Tibial nerve (tissue), 4 donors: ENCODE measurements around the gene VKORC1L1. TPM values are rescaled to one million over a fixed set of nuclear protein-coding genes. Genes with fewer than 3 reads are reported as not detected.
"Not testable (repeated sequence)": the region's sequence is repeated elsewhere in the genome, so short reads cannot be mapped to it uniquely, and the experiment has no call there.

Source experiments
- DNase-seq, 2 donors: peaks; one replicate each; pipeline ENCODE4 v3.0.0-alpha.2; 2019; ENCODE audit warnings: low spot score in 2 of 2
- H3K27ac ChIP-seq, 4 donors: fragments of 200-600 bp; sonication (generic) in 3 of 4; one replicate each; pipeline ENCODE4 v1.5.1; 2017 to 2019; ENCODE audit warnings: mild to moderate bottlenecking in 1 of 4
- H3K27me3 ChIP-seq, 2 donors: fragments of 200-600 bp; sonication (generic) in 1 of 2; one replicate each; pipeline versions ENCODE4 v1.5.1 to v1.6.0; 2017 to 2019
- H3K36me3 ChIP-seq, 3 donors: fragments of 200-600 bp; sonication (generic); one replicate each; pipeline ENCODE4 v1.5.1; 2018 to 2019
- H3K4me1 ChIP-seq, 4 donors: fragments of 200-600 bp; sonication (generic) in 3 of 4; one replicate each; pipeline ENCODE4 v1.5.1; 2017 to 2019
- H3K4me3 ChIP-seq, 4 donors: fragments of 200-600 bp; sonication (generic) in 3 of 4; one replicate each; pipeline ENCODE4 v1.5.1; 2017 to 2019; ENCODE audit warnings: mild to moderate bottlenecking in 1 of 4, moderate library complexity in 1 of 4
- H3K9me3 ChIP-seq, 4 donors: fragments of 200-600 bp; sonication (generic) in 3 of 4; one replicate each; pipeline ENCODE4 v1.5.1; 2017 to 2019
- EP300 ChIP-seq, 2 donors: sonication (generic); formaldehyde crosslinking; IDR thresholded peaks; one replicate each; pipeline ENCODE4 v1.6.1; 2017; ENCODE audit warnings: antibody characterized with exemption in 2 of 2, mild to moderate bottlenecking in 1 of 2
- POLR2A ChIP-seq, 2 donors: fragments of 450-650 bp; IDR thresholded peaks; one replicate each; pipeline ENCODE4 v1.6.1; 2017; ENCODE audit warnings: antibody characterized with exemption in 2 of 2, mild to moderate bottlenecking in 2 of 2, moderate library complexity in 2 of 2
- WGBS, 2 donors: methylation state at CpG; one replicate each; pipeline ENCODE4 v1.1.5; 2018; 5-methylcytosine and 5-hydroxymethylcytosine counted together
- total RNA-seq, 4 donors: library from RNA; depleted of rRNA; stranded (reverse); fragments of >200 nt; gene quantifications; one replicate each; pipeline ENCODE4 v1.1.0, GENCODE V29; 2016
- TF ChIP-seq, protein P1 (sequence below), 5 experiments: fragments of 200-600 bp in 3 of 5; fragments of 450-650 bp in 2 of 5; sonication (generic) in 3 of 5; IDR thresholded peaks; one replicate each; pipeline ENCODE4 v1.5.1; 2016 to 2019; ENCODE audit warnings: antibody characterized with exemption in 5 of 5, mild to moderate bottlenecking in 3 of 5, moderate library complexity in 2 of 5

The VKORC1L1 gene
- total RNA-seq, 4 donors from 2014 or later = 24.1 to 33.7 (median 30.3) TPM

DNA sequence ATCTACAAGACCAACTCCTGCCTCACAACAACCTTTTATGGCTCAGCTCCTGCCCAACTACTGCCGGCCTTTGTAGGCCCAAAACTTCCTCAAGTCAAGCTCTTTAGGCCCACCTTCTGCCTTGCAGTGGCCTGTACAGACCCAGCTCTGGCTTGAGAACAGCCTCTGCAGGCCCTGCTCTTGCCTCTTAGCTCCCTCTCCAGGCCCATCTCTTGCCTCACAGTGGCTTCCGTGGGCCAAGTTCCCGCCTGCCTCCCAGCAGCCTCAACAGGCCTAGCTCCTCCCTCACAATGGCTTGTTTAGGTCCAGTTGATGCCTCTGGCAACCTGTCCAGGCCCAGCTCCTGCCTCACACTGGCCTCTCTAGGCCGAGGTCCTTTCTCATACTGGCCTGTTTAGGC is 32.4 kb upstream of the VKORC1L1 start:
- 90 to 91% methylated on average over 4 of the region's 4 CpGs for WGBS, 2 donors
- H3K4me3 ChIP-seq = no peak overlapping the region
- TF ChIP-seq, protein P1, sequence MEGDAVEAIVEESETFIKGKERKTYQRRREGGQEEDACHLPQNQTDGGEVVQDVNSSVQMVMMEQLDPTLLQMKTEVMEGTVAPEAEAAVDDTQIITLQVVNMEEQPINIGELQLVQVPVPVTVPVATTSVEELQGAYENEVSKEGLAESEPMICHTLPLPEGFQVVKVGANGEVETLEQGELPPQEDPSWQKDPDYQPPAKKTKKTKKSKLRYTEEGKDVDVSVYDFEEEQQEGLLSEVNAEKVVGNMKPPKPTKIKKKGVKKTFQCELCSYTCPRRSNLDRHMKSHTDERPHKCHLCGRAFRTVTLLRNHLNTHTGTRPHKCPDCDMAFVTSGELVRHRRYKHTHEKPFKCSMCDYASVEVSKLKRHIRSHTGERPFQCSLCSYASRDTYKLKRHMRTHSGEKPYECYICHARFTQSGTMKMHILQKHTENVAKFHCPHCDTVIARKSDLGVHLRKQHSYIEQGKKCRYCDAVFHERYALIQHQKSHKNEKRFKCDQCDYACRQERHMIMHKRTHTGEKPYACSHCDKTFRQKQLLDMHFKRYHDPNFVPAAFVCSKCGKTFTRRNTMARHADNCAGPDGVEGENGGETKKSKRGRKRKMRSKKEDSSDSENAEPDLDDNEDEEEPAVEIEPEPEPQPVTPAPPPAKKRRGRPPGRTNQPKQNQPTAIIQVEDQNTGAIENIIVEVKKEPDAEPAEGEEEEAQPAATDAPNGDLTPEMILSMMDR (IDR thresholded peaks at IDR 0.05) = no peak
- TF ChIP-seq EP300 (IDR thresholded peaks at IDR 0.05) (no peak), POLR2A (IDR thresholded peaks at IDR 0.05) (no peak)

DNA sequence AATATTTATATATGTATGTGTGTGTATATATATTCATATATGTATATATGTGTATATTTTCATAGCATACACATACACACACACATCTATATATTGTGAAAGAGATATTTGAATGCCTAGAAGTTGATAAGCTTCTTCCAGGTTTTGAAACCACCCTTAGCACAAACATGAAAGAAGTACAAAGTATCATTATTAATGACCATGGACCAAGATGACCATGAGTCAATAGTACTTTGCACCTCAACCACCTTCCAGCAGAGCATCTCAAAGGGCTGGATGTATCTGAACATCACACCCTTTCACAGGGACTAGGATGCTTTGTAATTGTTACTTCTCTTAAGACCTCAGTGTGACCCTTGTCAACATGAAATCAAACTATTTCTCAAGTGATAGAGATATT is 29.3 kb upstream of the VKORC1L1 start:
- not testable (repeated sequence) for H3K27ac ChIP-seq, H3K4me1 ChIP-seq, H3K4me3 ChIP-seq, H3K27me3 ChIP-seq, DNase-seq, H3K9me3 ChIP-seq, H3K36me3 ChIP-seq

More for the DNA sequence above, 32.4 kb upstream of the VKORC1L1 start:
- Histone ChIP-seq H3K9me3 (no peaks in the 10 kb centered on the region), H3K27ac (no peak overlapping the region), H3K27me3 (no peaks in the 10 kb centered on the region), H3K4me1 (no peaks in the 10 kb centered on the region), H3K36me3 (peaks cover 0 to 18% (median 0%) of the 10 kb centered on the region in 3 donors)
- no peak for DNase-seq

DNA sequence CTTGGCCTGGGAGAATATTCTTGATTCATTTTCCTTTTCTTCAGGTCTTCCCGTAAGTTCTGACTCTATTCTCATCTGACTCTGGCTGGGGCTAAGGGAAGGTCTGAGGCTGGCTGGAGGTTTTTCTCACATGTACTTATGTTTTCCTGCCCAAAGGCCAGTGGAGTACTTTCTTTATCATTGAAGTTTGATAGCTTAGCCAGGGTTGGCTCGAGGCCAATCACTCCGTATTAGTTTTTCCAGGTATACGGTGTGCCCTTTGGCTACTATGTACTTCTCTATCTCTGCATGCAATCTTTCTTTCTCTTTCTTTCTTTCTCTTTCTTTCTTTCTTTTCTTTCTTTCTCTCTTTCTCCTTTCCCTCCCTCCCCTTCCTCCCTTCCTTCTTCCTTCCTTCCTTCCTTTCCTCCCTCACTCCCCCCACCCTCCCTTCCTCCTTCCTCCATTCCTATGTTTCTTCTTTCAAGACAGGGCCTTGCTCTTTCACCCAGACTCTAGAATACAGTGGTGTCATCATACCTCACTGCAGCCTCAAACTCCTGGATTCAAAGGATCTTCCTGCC is 26.8 kb upstream of the VKORC1L1 start:
- Histone ChIP-seq H3K4me1 (no peaks in the 10 kb centered on the region), H3K36me3 (no peaks in the 10 kb centered on the region), H3K9me3 (no peaks in the 10 kb centered on the region), H3K27ac (no peak overlapping the region), H3K27me3 (no peaks in the 10 kb centered on the region), H3K4me3 (no peak overlapping the region)
- DNase-seq = no peak
- WGBS, 2 donors = 79 to 81% methylated on average over 4 of the region's 4 CpGs
- TF ChIP-seq, protein P1 (IDR thresholded peaks at IDR 0.05) = no peak
- TF ChIP-seq EP300 (IDR thresholded peaks at IDR 0.05) = no peak
- no peak for TF ChIP-seq POLR2A (IDR thresholded peaks at IDR 0.05)

DNA sequence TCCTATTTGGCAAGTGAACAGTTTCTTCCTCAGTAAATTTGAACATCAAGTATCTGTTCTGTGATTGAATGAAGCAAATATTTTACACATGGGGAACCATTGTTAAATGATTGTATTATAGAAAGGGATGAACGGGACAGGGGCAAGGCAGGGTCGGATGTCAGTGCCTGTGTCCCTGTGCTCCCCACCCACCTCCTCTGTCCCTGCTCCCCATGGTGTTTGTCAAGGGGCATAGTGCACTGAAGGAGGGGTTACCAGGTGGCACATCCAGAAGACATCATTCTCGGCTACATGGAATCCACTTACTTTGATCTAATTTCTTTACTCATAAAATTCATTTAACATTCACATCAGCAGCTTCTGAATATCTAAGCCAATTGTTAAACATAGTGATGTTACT is 19.4 kb upstream of the VKORC1L1 start:
- H3K9me3 ChIP-seq, H3K27me3 ChIP-seq, H3K27ac ChIP-seq, H3K36me3 ChIP-seq, H3K4me1 ChIP-seq, H3K4me3 ChIP-seq, DNase-seq: not testable (repeated sequence)
- 62 to 70% methylated on average over 3 of the region's 3 CpGs for WGBS, 2 donors

DNA sequence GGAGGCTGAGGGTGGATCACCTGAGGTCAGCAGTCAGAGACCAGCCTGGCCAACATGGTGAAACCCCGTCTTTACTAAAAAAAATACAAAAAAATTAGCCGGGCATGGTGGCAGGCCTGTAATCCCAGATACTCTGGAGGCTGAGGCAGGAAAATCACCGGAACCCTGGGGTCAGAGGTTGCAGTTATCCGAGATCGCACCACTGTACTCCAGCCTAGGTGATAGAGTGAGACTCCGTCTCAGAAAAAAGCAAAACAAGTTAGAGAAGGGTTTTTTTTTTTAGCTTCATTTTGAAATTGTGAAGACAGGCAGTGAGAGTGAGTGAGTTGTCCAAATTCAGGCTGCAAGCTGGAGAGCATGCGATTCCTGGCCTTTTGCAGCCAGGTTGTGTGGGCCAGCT is 19.0 kb upstream of the VKORC1L1 start:
- DNase-seq, H3K27ac ChIP-seq, H3K4me1 ChIP-seq, H3K9me3 ChIP-seq, H3K27me3 ChIP-seq, H3K36me3 ChIP-seq, H3K4me3 ChIP-seq: not testable (repeated sequence)
- WGBS, 2 donors = 83 to 87% methylated on average over 7 of the region's 7 CpGs

DNA sequence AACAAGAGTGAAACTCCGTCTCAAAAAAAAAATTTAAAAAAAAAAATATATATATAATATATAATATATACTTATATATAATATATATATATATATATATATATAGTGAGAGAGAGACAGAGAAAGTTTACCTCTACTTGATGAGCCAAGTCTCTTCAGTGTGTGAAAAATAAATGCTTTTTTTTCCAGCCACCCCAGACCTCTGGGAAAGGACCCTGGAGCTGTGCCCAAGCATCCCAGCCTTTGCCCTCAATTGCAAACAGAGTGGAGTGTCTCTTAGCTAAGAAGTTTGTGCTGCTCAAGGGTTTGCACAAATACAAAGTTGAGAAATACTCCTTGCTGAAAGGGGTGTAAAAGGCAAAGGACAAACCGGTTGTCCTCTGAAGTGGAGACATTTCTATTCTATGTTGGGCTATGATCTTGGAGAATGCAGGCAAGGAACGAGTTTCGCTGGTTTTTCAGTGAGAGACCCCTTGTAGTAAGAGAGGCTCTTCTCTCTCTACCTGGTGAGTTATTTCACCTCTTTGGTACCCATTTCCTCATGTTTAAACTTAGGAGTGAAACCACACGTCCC is 15.5 kb upstream of the VKORC1L1 start:
- peak; percentile 25 to 38 for DNase-seq
- H3K36me3 ChIP-seq, H3K4me3 ChIP-seq, H3K9me3 ChIP-seq, H3K27me3 ChIP-seq, H3K4me1 ChIP-seq, H3K27ac ChIP-seq: not testable (repeated sequence)
- 65% methylated on average over 4 of the region's 5 CpGs for WGBS, 2 donors

- not testable (repeated sequence) for H3K27ac ChIP-seq, H3K9me3 ChIP-seq, H3K4me1 ChIP-seq, DNase-seq, H3K27me3 ChIP-seq, H3K4me3 ChIP-seq, H3K36me3 ChIP-seq
- 91 to 97% methylated on average over 4 of the region's 4 CpGs for WGBS, 2 donors
Observed at GRCh38 chr7:65858660-65859059, 14.2 kb upstream of the VKORC1L1 start.

GRCh38 chr7:65866244-65866643 is 6.6 kb upstream of the VKORC1L1 start:
- H3K36me3 ChIP-seq, H3K9me3 ChIP-seq, H3K27ac ChIP-seq, DNase-seq, H3K4me3 ChIP-seq, H3K27me3 ChIP-seq, H3K4me1 ChIP-seq: not testable (repeated sequence)
- 59 to 60% methylated on average over 3 of the region's 3 CpGs for WGBS, 2 donors

GRCh38 chr7:65867681-65868080 is 5.2 kb upstream of the VKORC1L1 start:
- not testable (repeated sequence) for H3K36me3 ChIP-seq, H3K4me3 ChIP-seq, H3K9me3 ChIP-seq, H3K27ac ChIP-seq, H3K27me3 ChIP-seq, DNase-seq
- peaks cover 0 to 12% (median 0%) of the 10 kb centered on the region in 4 donors for H3K4me1 ChIP-seq
- 69 to 91% methylated on average over 2 of the region's 2 CpGs for WGBS, 2 donors

- H3K36me3 ChIP-seq, H3K4me3 ChIP-seq, H3K27ac ChIP-seq, H3K27me3 ChIP-seq, DNase-seq, H3K9me3 ChIP-seq: not testable (repeated sequence)
- WGBS, 2 donors = 67 to 68% methylated on average over 5 of the region's 5 CpGs
- peaks cover 0 to 17% (median 1%) of the 10 kb centered on the region in 4 donors for H3K4me1 ChIP-seq
Observed at GRCh38 chr7:65869312-65869711, 3.6 kb upstream of the VKORC1L1 start.

- 39 to 63% methylated on average over 2 of the region's 2 CpGs for WGBS, 2 donors
- H3K36me3 ChIP-seq, H3K9me3 ChIP-seq, H3K27me3 ChIP-seq, H3K4me3 ChIP-seq: not testable (repeated sequence)
- peak overlapping the region in 1 of 4 donors; percentile 29 for H3K27ac ChIP-seq
- DNase-seq = peak in 1 of 2 donors; percentile 31
- H3K4me1 ChIP-seq = peaks cover 0 to 26% (median 3%) of the 10 kb centered on the region in 4 donors
Observed at GRCh38 chr7:65871451-65871850, 1.4 kb upstream of the VKORC1L1 start.
